MM.1S (cell line): ENCODE data around the gene KCNJ12.

ENCODE experiments used
- DNase-seq: peaks from one replicate; pipeline ENCODE4 v3.0.0-alpha.2; 2015
- H2AFZ ChIP-seq: fragments of 300-600 bp; sonication (generic); 2 replicates; pipeline ENCODE4 v1.6.0; 2016; ENCODE audit warnings: antibody characterized with exemption, low read length
- H3F3A ChIP-seq: fragments of 300-600 bp; sonication (generic); 2 replicates; pipeline ENCODE4 v1.6.1; 2016; ENCODE audit warnings: mild to moderate bottlenecking, antibody characterized with exemption, low read length, moderate library complexity, mixed read lengths; ENCODE audit not compliant: insufficient read depth
- H3K27ac ChIP-seq: fragments of 300-600 bp; sonication (generic); 2 replicates; pipeline ENCODE4 v1.5.1; 2016; ENCODE audit warnings: mild to moderate bottlenecking, low read length
- H3K27me3 ChIP-seq: fragments of 300-600 bp; sonication (generic); replicated peaks from 2 replicates; pipeline ENCODE4 v1.6.0; 2016; ENCODE audit warnings: low read length; ENCODE audit not compliant: insufficient read depth
- H3K36me3 ChIP-seq: fragments of 300-600 bp; sonication (generic); replicated peaks from 2 replicates; pipeline ENCODE4 v1.6.1; 2016; ENCODE audit warnings: mild to moderate bottlenecking, low read length, mixed read lengths; ENCODE audit not compliant: insufficient read depth
- H3K4me1 ChIP-seq: fragments of 300-600 bp; sonication (generic); 2 replicates; pipeline ENCODE4 v1.6.1; 2016; ENCODE audit warnings: low read length, mixed read lengths
- H3K4me2 ChIP-seq: fragments of 300-600 bp; sonication (generic); 2 replicates; pipeline ENCODE4 v1.6.0; 2016; ENCODE audit warnings: low read depth, low read length
- H3K4me3 ChIP-seq: fragments of 300-600 bp; sonication (generic); 2 replicates; pipeline ENCODE4 v1.5.1; 2016; ENCODE audit warnings: low read length, mixed read lengths
- H3K79me2 ChIP-seq: fragments of 300-600 bp; sonication (generic); 2 replicates; pipeline ENCODE4 v1.6.1; 2016; ENCODE audit warnings: mixed run types, low read length, mixed read lengths
- H3K9ac ChIP-seq: fragments of 300-600 bp; sonication (generic); 2 replicates; pipeline ENCODE4 v1.6.1; 2016; ENCODE audit warnings: low read length, mixed read lengths
- H3K9me2 ChIP-seq: fragments of 300-600 bp; sonication (generic); replicated peaks from 2 replicates; pipeline ENCODE4 v1.6.1; 2016; ENCODE audit warnings: mild to moderate bottlenecking, low read length, mixed read lengths; ENCODE audit not compliant: insufficient read depth
- H3K9me3 ChIP-seq: fragments of 300-600 bp; sonication (generic); replicated peaks from 2 replicates; pipeline ENCODE4 v1.6.1; 2016; ENCODE audit warnings: mild to moderate bottlenecking, low read length, mixed read lengths; ENCODE audit not compliant: insufficient read depth
- H4K20me1 ChIP-seq: fragments of 300-600 bp; sonication (generic); 2 replicates; pipeline ENCODE4 v1.6.1; 2016; ENCODE audit warnings: mild to moderate bottlenecking, low read length, moderate library complexity, mixed read lengths; ENCODE audit not compliant: insufficient read depth
- CTCF ChIP-seq: fragments of 300-600 bp; sonication (generic); IDR thresholded peaks from 2 replicates; pipeline ENCODE4 v1.5.1; 2016; ENCODE audit warnings: antibody characterized with exemption, low read length, mixed read lengths
- EZH2 ChIP-seq: fragments of 300-600 bp; sonication (generic); optimal IDR thresholded peaks from 2 replicates; pipeline ENCODE3; 2017; ENCODE audit warnings: low read depth, mild to moderate bottlenecking, antibody characterized with exemption, low read length, mixed read lengths
- EZH2phosphoT487 ChIP-seq: fragments of 300-600 bp; sonication (generic); IDR thresholded peaks from 2 replicates; pipeline ENCODE4 v1.6.1; 2018; ENCODE audit warnings: antibody characterized with exemption, low read length

KCNJ12 gene

GRCh38 chr17:21352221-21352980, 23.8 kb upstream of the KCNJ12 start:
- Histone ChIP-seq H2AFZ (no peak overlapping the region), H3K4me1 (no peaks in the 10 kb centered on the region), H3K79me2 (no peaks in the 10 kb centered on the region), H3F3A (no peaks in the 10 kb centered on the region), H3K9me3 (no peaks in the 10 kb centered on the region), H4K20me1 (no peaks in the 10 kb centered on the region), H3K36me3 (no peaks in the 10 kb centered on the region), H3K27ac (no peak overlapping the region), H3K27me3 (peaks cover 28% of the 10 kb centered on the region), H3K9ac (no peak overlapping the region), H3K4me2 (no peak overlapping the region), H3K4me3 (no peak overlapping the region), H3K9me2 (no peaks in the 10 kb centered on the region)
- no peak for DNase-seq
- no peak for TF ChIP-seq EZH2phosphoT487
- no peak for TF ChIP-seq EZH2
- TF ChIP-seq CTCF = no peak

GRCh38 chr17:21352981-21353265, 23.2 kb upstream of the KCNJ12 start:
- Histone ChIP-seq H3K36me3 (no peaks in the 10 kb centered on the region), H3K27ac (no peak overlapping the region), H4K20me1 (no peaks in the 10 kb centered on the region), H2AFZ (no peak overlapping the region), H3K4me2 (no peak overlapping the region), H3K27me3 (peaks cover 33% of the 10 kb centered on the region), H3K9ac (no peak overlapping the region), H3F3A (no peaks in the 10 kb centered on the region), H3K4me3 (no peak overlapping the region), H3K9me3 (no peaks in the 10 kb centered on the region), H3K4me1 (no peaks in the 10 kb centered on the region), H3K9me2 (no peaks in the 10 kb centered on the region), H3K79me2 (no peaks in the 10 kb centered on the region)
- no peak for DNase-seq
- no peak for TF ChIP-seq CTCF
- TF ChIP-seq EZH2phosphoT487 = no peak
- TF ChIP-seq EZH2 = no peak

GRCh38 chr17:21353326-21354010, 22.7 kb upstream of the KCNJ12 start:
- no peak overlapping the region for H2AFZ ChIP-seq
- no peaks in the 10 kb centered on the region for H4K20me1 ChIP-seq
- TF ChIP-seq EZH2 (no peak), EZH2phosphoT487 (no peak), CTCF (no peak)
- no peak overlapping the region for H3K4me3 ChIP-seq
- no peaks in the 10 kb centered on the region for H3K9me2 ChIP-seq
- H3K27me3 ChIP-seq = peaks cover 33% of the 10 kb centered on the region
- no peaks in the 10 kb centered on the region for H3F3A ChIP-seq
- no peak overlapping the region for H3K27ac ChIP-seq
- no peak overlapping the region for H3K9ac ChIP-seq
- no peaks in the 10 kb centered on the region for H3K9me3 ChIP-seq
- no peaks in the 10 kb centered on the region for H3K4me1 ChIP-seq
- H3K79me2 ChIP-seq = no peaks in the 10 kb centered on the region
- H3K4me2 ChIP-seq = no peak overlapping the region
- no peaks in the 10 kb centered on the region for H3K36me3 ChIP-seq
- DNase-seq = no peak
